ENCODE measurements around the gene EYS. TPM values are rescaled to one million over a fixed set of nuclear protein-coding genes. Genes with fewer than 3 reads are reported as not detected.
"Not testable (repeated sequence)": the region's sequence is repeated elsewhere in the genome, so short reads cannot be mapped to it uniquely, and the experiment has no call there.

The EYS gene
- total RNA-seq, 3 donors from 2014 or later, result 0.16 to 0.61 (median 0.60) TPM

DNA sequence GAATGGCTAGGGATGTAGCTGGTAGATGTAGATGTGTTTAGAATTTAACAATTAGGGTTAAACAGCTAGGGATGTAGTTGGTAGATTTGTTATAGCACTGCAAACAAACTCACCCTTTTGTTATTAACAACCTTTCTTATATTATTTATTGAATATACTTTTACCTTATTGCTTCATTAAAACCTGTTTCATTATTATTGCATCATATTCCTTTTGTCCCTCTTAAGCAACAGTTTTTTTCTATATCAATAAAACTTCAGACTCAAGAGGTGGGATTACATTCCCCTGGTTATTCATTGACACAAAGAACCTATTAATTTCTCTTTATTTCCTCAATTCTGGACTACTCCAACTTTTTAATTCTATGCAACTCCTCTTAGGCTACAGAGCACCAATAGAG, 661.2 kb downstream of the EYS start:
- Histone ChIP-seq H3K9me3 (no peaks in the 10 kb centered on the region), H3K4me1 (ENCODE audit: low read depth) (no peaks in the 10 kb centered on the region), H3K4me3 (no peak overlapping the region), H3K36me3 (ENCODE audit: low read depth) (no peaks in the 10 kb centered on the region)
- no peak for DNase-seq
- no peak for ATAC-seq
- TF ChIP-seq, protein P1, sequence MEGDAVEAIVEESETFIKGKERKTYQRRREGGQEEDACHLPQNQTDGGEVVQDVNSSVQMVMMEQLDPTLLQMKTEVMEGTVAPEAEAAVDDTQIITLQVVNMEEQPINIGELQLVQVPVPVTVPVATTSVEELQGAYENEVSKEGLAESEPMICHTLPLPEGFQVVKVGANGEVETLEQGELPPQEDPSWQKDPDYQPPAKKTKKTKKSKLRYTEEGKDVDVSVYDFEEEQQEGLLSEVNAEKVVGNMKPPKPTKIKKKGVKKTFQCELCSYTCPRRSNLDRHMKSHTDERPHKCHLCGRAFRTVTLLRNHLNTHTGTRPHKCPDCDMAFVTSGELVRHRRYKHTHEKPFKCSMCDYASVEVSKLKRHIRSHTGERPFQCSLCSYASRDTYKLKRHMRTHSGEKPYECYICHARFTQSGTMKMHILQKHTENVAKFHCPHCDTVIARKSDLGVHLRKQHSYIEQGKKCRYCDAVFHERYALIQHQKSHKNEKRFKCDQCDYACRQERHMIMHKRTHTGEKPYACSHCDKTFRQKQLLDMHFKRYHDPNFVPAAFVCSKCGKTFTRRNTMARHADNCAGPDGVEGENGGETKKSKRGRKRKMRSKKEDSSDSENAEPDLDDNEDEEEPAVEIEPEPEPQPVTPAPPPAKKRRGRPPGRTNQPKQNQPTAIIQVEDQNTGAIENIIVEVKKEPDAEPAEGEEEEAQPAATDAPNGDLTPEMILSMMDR (IDR thresholded peaks at IDR 0.05), result no peak
- intact Hi-C loops (cut with DNase I, micrococcal nuclease), result no loop called here

DNA sequence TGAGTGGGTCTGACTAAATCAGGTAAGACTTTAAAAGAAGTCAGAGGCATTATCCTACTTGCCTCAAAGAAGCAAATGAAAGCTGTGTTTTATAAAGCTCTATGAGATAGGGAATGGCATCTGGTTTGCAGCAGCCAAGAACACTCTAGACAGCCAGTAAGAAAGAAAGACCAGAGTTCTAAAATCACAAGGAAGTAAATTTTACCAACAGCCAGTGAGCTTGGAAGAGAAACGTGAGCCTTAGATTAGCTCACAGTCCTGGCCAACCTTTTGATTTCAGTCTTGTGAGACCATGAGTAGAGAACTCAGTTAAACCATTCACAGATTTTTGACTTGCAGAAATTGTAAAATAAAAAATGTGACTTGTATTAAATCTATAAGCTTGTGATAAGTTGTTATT, 693.0 kb downstream of the EYS start:
- intact Hi-C loops (cut with DNase I, micrococcal nuclease), result no loop called here
- H3K36me3 ChIP-seq (ENCODE audit: low read depth), result no peaks in the 10 kb centered on the region
- ATAC-seq (no peak), DNase-seq (no peak)
- H3K9me3 ChIP-seq, result no peaks in the 10 kb centered on the region
- H3K4me3 ChIP-seq, result no peak overlapping the region
- no peaks in the 10 kb centered on the region for H3K4me1 ChIP-seq (ENCODE audit: low read depth)
- TF ChIP-seq, protein P1 (IDR thresholded peaks at IDR 0.05), result no peak

DNA sequence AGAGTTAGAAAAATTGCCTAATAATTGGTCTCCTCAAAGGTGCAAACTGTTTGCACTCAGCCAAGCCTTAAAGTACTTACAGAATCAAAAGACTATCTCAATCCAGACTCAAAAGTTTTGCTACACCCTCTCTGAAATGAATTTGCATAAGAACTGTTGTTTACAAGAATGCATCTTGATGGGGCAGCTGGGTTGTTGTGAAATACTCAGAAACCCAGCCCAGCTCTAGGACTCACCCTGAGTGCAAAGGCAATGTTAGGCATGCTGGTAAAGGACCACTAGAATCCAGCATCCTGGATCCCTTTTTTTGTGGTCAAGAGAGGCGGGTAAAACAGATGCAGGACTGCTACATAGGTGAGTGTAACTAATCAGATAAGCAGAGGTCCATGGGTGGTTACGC, 700.2 kb downstream of the EYS start:
- TF ChIP-seq, protein P1 (IDR thresholded peaks at IDR 0.05), result no peak
- no peaks in the 10 kb centered on the region for H3K4me1 ChIP-seq (ENCODE audit: low read depth)
- no peak for DNase-seq
- H3K4me3 ChIP-seq, result no peak overlapping the region
- no peaks in the 10 kb centered on the region for H3K36me3 ChIP-seq (ENCODE audit: low read depth)
- ATAC-seq, result no peak
- H3K9me3 ChIP-seq, result peaks cover 2% of the 10 kb centered on the region
- intact Hi-C loops (cut with DNase I, micrococcal nuclease), result no loop called here

DNA sequence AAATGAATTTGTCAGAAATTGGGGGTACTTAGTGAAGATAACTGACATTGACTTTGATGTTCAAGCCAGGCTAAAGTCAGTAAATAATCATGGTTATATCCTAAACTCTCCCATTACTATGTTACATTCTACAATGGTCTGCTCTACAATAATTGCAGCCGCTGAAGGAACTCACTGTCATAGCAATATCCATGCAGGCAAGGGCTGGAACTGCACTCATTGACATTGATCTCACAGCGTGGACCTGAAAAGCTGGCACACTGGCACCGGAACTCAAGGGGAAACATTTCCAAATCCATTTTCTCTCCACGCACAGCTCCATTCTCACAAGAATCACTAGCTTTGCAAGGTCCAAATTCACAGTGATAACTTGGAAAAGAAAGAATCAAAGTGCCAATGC, 702.7 kb downstream of the EYS start:
- ATAC-seq, result no peak
- DNase-seq, result no peak
- Histone ChIP-seq H3K4me1 (ENCODE audit: low read depth) (no peaks in the 10 kb centered on the region), H3K9me3 (peaks cover 2% of the 10 kb centered on the region), H3K36me3 (ENCODE audit: low read depth) (no peaks in the 10 kb centered on the region), H3K4me3 (no peak overlapping the region)
- TF ChIP-seq, protein P1 (IDR thresholded peaks at IDR 0.05), result no peak
- intact Hi-C loops (cut with DNase I, micrococcal nuclease), result no loop called here

DNA sequence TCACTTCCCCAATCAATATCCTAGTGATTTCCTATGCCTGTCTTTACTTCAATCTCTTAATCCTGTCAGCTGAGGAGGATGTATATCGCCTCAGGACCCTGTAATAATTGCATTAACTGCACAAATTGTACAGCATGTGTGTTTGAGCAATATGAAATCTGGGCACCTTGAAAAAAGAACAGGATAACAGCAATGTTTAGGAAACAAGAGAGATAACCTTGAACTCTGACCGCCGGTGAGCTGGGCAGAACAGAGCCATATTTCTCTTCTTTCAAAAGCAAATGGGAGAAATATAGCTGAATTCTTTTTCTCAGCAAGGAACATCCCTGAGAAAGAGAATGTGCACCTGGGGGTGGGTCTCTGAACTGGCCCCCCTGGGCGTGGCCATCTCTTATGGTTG, 704.1 kb downstream of the EYS start:
- H3K36me3 ChIP-seq (ENCODE audit: low read depth); ATAC-seq; H3K9me3 ChIP-seq; H3K4me1 ChIP-seq (ENCODE audit: low read depth); intact Hi-C loops (cut with DNase I, micrococcal nuclease); DNase-seq; H3K4me3 ChIP-seq: not testable (repeated sequence)

DNA sequence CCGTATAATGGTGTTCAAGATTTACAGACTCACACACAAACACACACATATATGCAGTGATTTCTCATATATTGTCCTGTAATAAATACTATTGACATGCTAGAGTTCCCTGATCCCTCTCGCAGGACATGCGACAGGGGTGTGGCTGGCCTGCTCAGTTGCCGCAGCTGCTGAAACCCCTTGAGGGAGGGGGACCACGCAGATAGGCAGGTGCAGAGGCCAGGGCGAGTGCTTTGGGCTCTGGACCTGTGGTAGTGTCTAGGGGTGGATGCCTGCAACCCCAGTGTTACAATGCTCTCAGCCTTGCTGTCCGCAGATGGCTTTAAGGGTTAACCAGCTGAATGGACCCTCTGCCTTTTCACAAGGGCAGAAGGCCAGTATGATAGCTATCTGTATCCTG, 706.2 kb downstream of the EYS start:
- no peaks in the 10 kb centered on the region for H3K4me1 ChIP-seq (ENCODE audit: low read depth)
- no peaks in the 10 kb centered on the region for H3K36me3 ChIP-seq (ENCODE audit: low read depth)
- H3K4me3 ChIP-seq, result no peak overlapping the region
- DNase-seq (no peak), ATAC-seq (no peak)
- intact Hi-C loops (cut with DNase I, micrococcal nuclease), result no loop called here
- TF ChIP-seq, protein P1 (IDR thresholded peaks at IDR 0.05), result no peak
- H3K9me3 ChIP-seq, result peaks cover 2% of the 10 kb centered on the region

Measured in mucosa of descending colon (tissue), 3 donors.